Measurements from ENCODE around the gene PBLD. TPM values are rescaled to one million over a fixed set of nuclear protein-coding genes. Genes with fewer than 3 reads are reported as not detected.

The PBLD gene
- total RNA-seq, 1 experiment from 2014 or later, result 3.5 TPM

GRCh38 chr10:68366600-68366999 lies 33.9 kb upstream of the PBLD start:
- H3K4me1 ChIP-seq (ENCODE audit: insufficient read depth, low read length), result no peaks in the 10 kb centered on the region
- H3K9ac ChIP-seq (ENCODE audit: extremely low read depth, insufficient read length, low read length), result no peak overlapping the region
- H4K20me1 ChIP-seq (ENCODE audit: control insufficient read depth, insufficient read depth, insufficient read length), result no peaks in the 10 kb centered on the region

More at GRCh38 chr10:68366600-68366999, 33.9 kb upstream of the PBLD start:
- Histone ChIP-seq H4K8ac (replicated peaks; ENCODE audit: insufficient read length, low read depth, low read length) (no peak overlapping the region), H2AK5ac (ENCODE audit: insufficient read length, low read length) (no peak overlapping the region), H4K5ac (ENCODE audit: insufficient read length, low read depth, low read length) (no peak overlapping the region), H2BK20ac (ENCODE audit: low read depth, low read length, poor library complexity, severe bottlenecking) (no peak overlapping the region), H3K4me2 (ENCODE audit: insufficient read depth, insufficient read length, low read length) (no peak overlapping the region), H2AFZ (ENCODE audit: low read length) (no peak overlapping the region), H3K27ac (ENCODE audit: insufficient read length, low read depth, low read length) (no peak overlapping the region), H3K27me3 (ENCODE audit: insufficient read depth, low read length) (no peaks in the 10 kb centered on the region), H2BK5ac (ENCODE audit: insufficient read length, low read length) (no peak overlapping the region), H3K79me1 (ENCODE audit: insufficient read depth, low read depth, low read length, poor library complexity, severe bottlenecking) (no peaks in the 10 kb centered on the region), H4K91ac (ENCODE audit: insufficient read length, low read depth, low read length) (no peak overlapping the region), H3K23me2 (ENCODE audit: insufficient read length, low read depth, low read length, poor library complexity, severe bottlenecking) (no peaks in the 10 kb centered on the region), H2BK12ac (ENCODE audit: insufficient read length, low read depth, low read length) (no peak overlapping the region), H3T11ph (ENCODE audit: low read length) (no peak overlapping the region), H3K79me2 (ENCODE audit: insufficient read depth, low read length) (no peaks in the 10 kb centered on the region), H3K4ac (ENCODE audit: low read depth, low read length) (no peak overlapping the region), H3K23ac (ENCODE audit: insufficient read length, low read depth, low read length) (no peak overlapping the region), H3K18ac (ENCODE audit: insufficient read length, low read depth, low read length) (no peak overlapping the region), H3K56ac (ENCODE audit: insufficient read length, low read depth, low read length) (no peak overlapping the region), H3K14ac (ENCODE audit: insufficient read depth, low read length) (no peak overlapping the region), H3K9me3 (ENCODE audit: control insufficient read depth, low read depth, low read length) (no peaks in the 10 kb centered on the region), H2BK15ac (ENCODE audit: low read depth, low read length) (no peak overlapping the region), H2BK120ac (ENCODE audit: low read depth, low read length, poor library complexity, severe bottlenecking) (no peak overlapping the region)
- Mint-ChIP-seq H3K4me3 (no peak overlapping the region), H3K4me1 (no peaks in the 10 kb centered on the region), H3K27ac (no peak overlapping the region), H3K36me3 (ENCODE audit: insufficient read depth in 1 of 3, low read depth in 3 of 3) (peaks cover 10 to 45% (median 35%) of the 10 kb centered on the region in 3 experiments), H3K27me3 (ENCODE audit: low read depth) (no peaks in the 10 kb centered on the region), H3K9me3 (peaks cover 4 to 8% of the 10 kb centered on the region in 2 experiments; a peak in 4 of 5 replicates)
- TF ChIP-seq CTCF (conservative IDR thresholded peaks at IDR 0.05), result no peak
- WGBS (ENCODE audit: extremely low coverage, insufficient read length, low lambda C conversion rate), result no CpG with 5 or more reads among the region's 5 CpGs
- DNase-seq, result no peak
